ENCODE results near the gene PSMD12. TPM values are rescaled to one million over a fixed set of nuclear protein-coding genes. Genes with fewer than 3 reads are reported as not detected.

PSMD12 gene
- total and polyA plus RNA-seq, 3 experiments from 2014 or later = 40.2 to 94.2 (median 91.1) TPM

GRCh38 chr17:67376737-67377487 is 10.5 kb upstream of the PSMD12 start, which contains the start of gene PITPNC1:
PITPNC1 (plus strand) TSS chr17:67377281.
- H3K9me3 Mint-ChIP-seq = no peaks in the 10 kb centered on the region
- H3K9me3 ChIP-seq (ENCODE audit: low read length) = no peaks in the 10 kb centered on the region
- H3K27ac Mint-ChIP-seq = peak within 1 kb of the TSS; percentile 87 to 98 (median 92)
- H3K36me3 ChIP-seq (ENCODE audit: insufficient read depth, low read length) = no peaks in the 10 kb centered on the region
- peaks cover 0 to 1% of the 10 kb centered on the region in 2 donors for H3K27me3 Mint-ChIP-seq
- H3K36me3 Mint-ChIP-seq = peaks cover 0 to 27% (median 5%) of the 10 kb centered on the region in 3 donors
- H3K4me3 Mint-ChIP-seq = peak within 1 kb of the TSS; percentile 88 to 99 (median 96)
- ChIA-PET POLR2A (interaction anchor here (0.6 to 4.5 kb wide), 7 partner anchors 8 to 108 kb away, joined by 3 to 50 read pairs (median 10); partner anchors contain the start of gene PSMD12), CTCF (interaction anchor here (1.2 to 11.7 kb wide), 17 partner anchors 11 to 338 kb away, joined by 4 to 269 read pairs (median 8); partner anchors contain the start of gene PSMD12)
- peaks cover 40 to 49% (median 42%) of the 10 kb centered on the region in 3 donors for H3K4me1 Mint-ChIP-seq
- H3K27ac ChIP-seq (ENCODE audit: low read depth, low read length) = peak within 1 kb of the TSS; percentile 82
- no peaks in the 10 kb centered on the region for H3K27me3 ChIP-seq (ENCODE audit: insufficient read depth, low read length, poor library complexity, severe bottlenecking)
- peak; percentile 81 to 91 (median 87) for DNase-seq
- peaks cover 42% of the 10 kb centered on the region for H3K4me1 ChIP-seq (ENCODE audit: insufficient read depth, low read length)
- H3K4me3 ChIP-seq (ENCODE audit: low read length) = peak within 1 kb of the TSS; percentile 93

- Mint-ChIP-seq H3K4me3 (peak overlapping the region; percentile 86 to 96 (median 91)), H3K36me3 (peaks cover 0 to 23% (median 5%) of the 10 kb centered on the region in 3 donors), H3K9me3 (no peaks in the 10 kb centered on the region), H3K27me3 (peaks cover 0 to 1% of the 10 kb centered on the region in 2 donors), H3K27ac (peak overlapping the region; percentile 87 to 98 (median 92)), H3K4me1 (peaks cover 35 to 43% (median 37%) of the 10 kb centered on the region in 3 donors)
- Histone ChIP-seq H3K4me1 (ENCODE audit: insufficient read depth, low read length) (peaks cover 38% of the 10 kb centered on the region), H3K36me3 (ENCODE audit: insufficient read depth, low read length) (no peaks in the 10 kb centered on the region), H3K9me3 (ENCODE audit: low read length) (no peaks in the 10 kb centered on the region), H3K27ac (ENCODE audit: low read depth, low read length) (no peak overlapping the region), H3K4me3 (ENCODE audit: low read length) (peak overlapping the region; percentile 93), H3K27me3 (ENCODE audit: insufficient read depth, low read length, poor library complexity, severe bottlenecking) (no peaks in the 10 kb centered on the region)
- ChIA-PET CTCF (interaction anchor here (0.7 to 11.7 kb wide), 12 partner anchors 11 to 452 kb away, joined by 3 to 269 read pairs (median 13); partner anchors contain the start of gene PSMD12), POLR2A (interaction anchor here (0.6 to 4.5 kb wide), 4 partner anchors 11 to 550 kb away, joined by 6 to 50 read pairs (median 14); partner anchors contain the start of gene PSMD12)
- DNase-seq = no peak
These were observed 10.0 kb upstream of the PSMD12 start for GRCh38 chr17:67376415-67376736.

- Histone ChIP-seq H3K27ac (ENCODE audit: low read depth, low read length) (no peak overlapping the region), H3K9me3 (ENCODE audit: low read length) (no peaks in the 10 kb centered on the region), H3K4me1 (ENCODE audit: insufficient read depth, low read length) (peaks cover 36% of the 10 kb centered on the region), H3K4me3 (ENCODE audit: low read length) (no peak overlapping the region), H3K36me3 (ENCODE audit: insufficient read depth, low read length) (no peaks in the 10 kb centered on the region), H3K27me3 (ENCODE audit: insufficient read depth, low read length, poor library complexity, severe bottlenecking) (no peaks in the 10 kb centered on the region)
- no peak for DNase-seq
- CTCF ChIA-PET = interaction anchor here (0.7 to 11.7 kb wide), 21 partner anchors 10 to 453 kb away, joined by 3 to 269 read pairs (median 7); partner anchors contain the start of gene PSMD12
- H3K36me3 Mint-ChIP-seq = peaks cover 0 to 23% (median 5%) of the 10 kb centered on the region in 3 donors
- H3K27ac Mint-ChIP-seq = peak overlapping the region in 5 of 8 donors; percentile 12 to 90 (median 56)
- POLR2A ChIA-PET = interaction anchor here (0.6 to 4.5 kb wide), 5 partner anchors 44 to 551 kb away, joined by 4 to 50 read pairs (median 8); no protein-coding TSS in a partner anchor
- H3K27me3 Mint-ChIP-seq = peaks cover 0 to 3% of the 10 kb centered on the region in 2 donors
- no peaks in the 10 kb centered on the region for H3K9me3 Mint-ChIP-seq
- peaks cover 35 to 43% (median 37%) of the 10 kb centered on the region in 3 donors for H3K4me1 Mint-ChIP-seq
- peak overlapping the region; percentile 58 to 96 (median 90) for H3K4me3 Mint-ChIP-seq
These were observed 9.3 kb upstream of the PSMD12 start for GRCh38 chr17:67375716-67376115.

- no peaks in the 10 kb centered on the region for H3K36me3 ChIP-seq (ENCODE audit: insufficient read depth, low read length)
- H3K4me1 ChIP-seq (ENCODE audit: insufficient read depth, low read length) = peaks cover 30% of the 10 kb centered on the region
- ChIA-PET CTCF (interaction anchor here (0.6 to 11.7 kb wide), 35 partner anchors 9 to 335 kb away, joined by 3 to 269 read pairs (median 6); partner anchors contain the start of gene PSMD12), POLR2A (interaction anchor here (0.9 to 1.1 kb wide), 2 partner anchors 66 to 100 kb away, joined by 4 to 8 read pairs; no protein-coding TSS in a partner anchor)
- Mint-ChIP-seq H3K4me1 (peaks cover 30 to 37% (median 31%) of the 10 kb centered on the region in 3 donors), H3K9me3 (no peaks in the 10 kb centered on the region), H3K4me3 (peak overlapping the region in 5 of 7 donors; percentile 54 to 92 (median 71)), H3K27ac (peak overlapping the region in 5 of 8 donors; percentile 24 to 89 (median 64)), H3K27me3 (peaks cover 0 to 3% of the 10 kb centered on the region in 2 donors), H3K36me3 (peaks cover 0 to 19% (median 5%) of the 10 kb centered on the region in 3 donors)
- no peaks in the 10 kb centered on the region for H3K27me3 ChIP-seq (ENCODE audit: insufficient read depth, low read length, poor library complexity, severe bottlenecking)
- no peak for DNase-seq
- H3K9me3 ChIP-seq (ENCODE audit: low read length) = no peaks in the 10 kb centered on the region
- no peak overlapping the region for H3K27ac ChIP-seq (ENCODE audit: low read depth, low read length)
- H3K4me3 ChIP-seq (ENCODE audit: low read length) = no peak overlapping the region
These were observed 8.7 kb upstream of the PSMD12 start for GRCh38 chr17:67375054-67375427.

GRCh38 chr17:67374329-67375053 is 8.1 kb upstream of the PSMD12 start:
- no peak overlapping the region for H3K27ac ChIP-seq (ENCODE audit: low read depth, low read length)
- Mint-ChIP-seq H3K9me3 (no peaks in the 10 kb centered on the region), H3K4me1 (peaks cover 25 to 32% (median 25%) of the 10 kb centered on the region in 3 donors), H3K36me3 (peaks cover 0 to 15% (median 5%) of the 10 kb centered on the region in 3 donors), H3K4me3 (peak overlapping the region; percentile 42 to 92 (median 68)), H3K27me3 (peaks cover 0 to 3% of the 10 kb centered on the region in 2 donors), H3K27ac (peak overlapping the region; percentile 24 to 89 (median 74))
- ChIA-PET POLR2A (interaction anchor here (0.9 to 1.1 kb wide), 2 partner anchors 67 to 101 kb away, joined by 4 to 8 read pairs; no protein-coding TSS in a partner anchor), CTCF (interaction anchor here (0.6 to 11.7 kb wide), 37 partner anchors 9 to 335 kb away, joined by 3 to 269 read pairs (median 6); partner anchors contain the start of gene PSMD12)
- peak; percentile 79 to 91 (median 82) for DNase-seq
- no peaks in the 10 kb centered on the region for H3K9me3 ChIP-seq (ENCODE audit: low read length)
- H3K27me3 ChIP-seq (ENCODE audit: insufficient read depth, low read length, poor library complexity, severe bottlenecking) = no peaks in the 10 kb centered on the region
- no peaks in the 10 kb centered on the region for H3K36me3 ChIP-seq (ENCODE audit: insufficient read depth, low read length)
- H3K4me1 ChIP-seq (ENCODE audit: insufficient read depth, low read length) = peaks cover 24% of the 10 kb centered on the region
- H3K4me3 ChIP-seq (ENCODE audit: low read length) = no peak overlapping the region

GRCh38 chr17:67372751-67373150 is 6.4 kb upstream of the PSMD12 start:
- peaks cover 19 to 26% (median 19%) of the 10 kb centered on the region in 3 donors for H3K4me1 Mint-ChIP-seq
- no peak overlapping the region for H3K27ac Mint-ChIP-seq
- ChIA-PET CTCF (interaction anchor here (0.6 to 11.7 kb wide), 8 partner anchors 10 to 446 kb away, joined by 3 to 269 read pairs (median 4); no protein-coding TSS in a partner anchor), POLR2A (no interaction called here)
- DNase-seq = no peak
- H3K9me3 ChIP-seq (ENCODE audit: low read length) = no peaks in the 10 kb centered on the region
- peaks cover 0 to 3% of the 10 kb centered on the region in 2 donors for H3K27me3 Mint-ChIP-seq
- H3K27me3 ChIP-seq (ENCODE audit: insufficient read depth, low read length, poor library complexity, severe bottlenecking) = no peaks in the 10 kb centered on the region
- peak overlapping the region in 1 of 7 donors; percentile 22 for H3K4me3 Mint-ChIP-seq
- no peaks in the 10 kb centered on the region for H3K36me3 ChIP-seq (ENCODE audit: insufficient read depth, low read length)
- no peak overlapping the region for H3K4me3 ChIP-seq (ENCODE audit: low read length)
- H3K9me3 Mint-ChIP-seq = no peaks in the 10 kb centered on the region
- H3K27ac ChIP-seq (ENCODE audit: low read depth, low read length) = no peak overlapping the region
- peaks cover 19% of the 10 kb centered on the region for H3K4me1 ChIP-seq (ENCODE audit: insufficient read depth, low read length)
- H3K36me3 Mint-ChIP-seq = peaks cover 0 to 7% (median 0%) of the 10 kb centered on the region in 3 donors

GRCh38 chr17:67369676-67370075 is 3.3 kb upstream of the PSMD12 start:
- H3K4me1 ChIP-seq (ENCODE audit: insufficient read depth, low read length) = peaks cover 9% of the 10 kb centered on the region
- CTCF ChIA-PET = interaction anchor here (1.7 to 2.3 kb wide), 2 partner anchors 8 to 71 kb away, joined by 6 to 7 read pairs; no protein-coding TSS in a partner anchor
- no peaks in the 10 kb centered on the region for H3K9me3 Mint-ChIP-seq
- H3K9me3 ChIP-seq (ENCODE audit: low read length) = no peaks in the 10 kb centered on the region
- H3K36me3 ChIP-seq (ENCODE audit: insufficient read depth, low read length) = no peaks in the 10 kb centered on the region
- H3K36me3 Mint-ChIP-seq = peaks cover 0 to 15% (median 0%) of the 10 kb centered on the region in 3 donors
- no peak overlapping the region for H3K27ac ChIP-seq (ENCODE audit: low read depth, low read length)
- H3K4me1 Mint-ChIP-seq = peaks cover 18 to 27% (median 26%) of the 10 kb centered on the region in 3 donors
- no peak for DNase-seq
- peak overlapping the region in 1 of 7 donors; percentile 60 for H3K4me3 Mint-ChIP-seq
- no peak overlapping the region for H3K4me3 ChIP-seq (ENCODE audit: low read length)
- peaks cover 0 to 4% of the 10 kb centered on the region in 2 donors for H3K27me3 Mint-ChIP-seq
- POLR2A ChIA-PET = interaction anchor here (0.6 to 0.8 kb wide), 2 partner anchors 8 to 19 kb away, joined by 3 to 7 read pairs; no protein-coding TSS in a partner anchor
- H3K27me3 ChIP-seq (ENCODE audit: insufficient read depth, low read length, poor library complexity, severe bottlenecking) = no peaks in the 10 kb centered on the region
- peak overlapping the region in 1 of 8 donors; percentile 63 for H3K27ac Mint-ChIP-seq

Data from CD8-positive, alpha-beta memory T cell (primary cell).